22Rv1 (cell line): ENCODE data around the gene STX7.

Experiments
- CTCF ChIP-seq: fragments of 450-650 bp; IDR thresholded peaks from 2 replicates; pipeline ENCODE4 v1.5.1; 2017; ENCODE audit warnings: mild to moderate bottlenecking
- ZFX ChIP-seq: fragments of 450-650 bp; IDR thresholded peaks from 2 replicates; pipeline ENCODE4 v1.6.1; 2017; ENCODE audit warnings: antibody characterized with exemption, borderline replicate concordance

DNA sequence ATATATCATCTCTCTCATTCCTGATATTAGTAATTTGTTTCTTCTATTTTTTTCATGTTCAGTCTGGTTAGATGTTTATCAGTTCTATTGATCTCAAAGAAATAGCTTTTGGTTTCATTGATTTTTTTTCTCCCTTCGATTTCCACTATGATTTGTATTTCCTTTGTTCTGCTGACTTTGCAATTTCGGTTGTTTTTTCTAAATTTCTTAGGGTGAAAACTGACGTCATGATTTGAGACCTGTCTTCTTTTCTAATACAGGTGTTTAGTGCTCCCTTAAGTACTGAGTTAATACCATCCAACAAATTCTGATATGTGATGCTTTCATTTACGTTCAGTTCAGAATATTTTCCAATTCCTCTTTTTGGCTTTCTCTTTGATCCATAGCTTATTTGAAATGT is 25.2 kb downstream of the STX7 start:
- TF ChIP-seq CTCF (no peak), ZFX (no peak)
